Neural progenitor cell (in vitro differentiated cells): Measurements from ENCODE around the gene LCE2D. TPM values are rescaled to one million over a fixed set of nuclear protein-coding genes. Genes with fewer than 3 reads are reported as not detected.

Source experiments
- DNase-seq: peaks from one replicate; pipeline ENCODE4 v3.0.0-alpha.2; 2016; ENCODE audit warnings: low spot score
- H2AFZ ChIP-seq: fragments of 200-600 bp; sonication (generic); replicated peaks from 2 replicates; pipeline ENCODE4 v1.6.1; 2016; ENCODE audit warnings: antibody characterized with exemption
- H3F3A ChIP-seq: fragments of 200-600 bp; sonication (generic); 2 replicates; pipeline ENCODE4 v1.6.1; 2016; ENCODE audit warnings: antibody characterized with exemption, low read depth
- H3K27ac ChIP-seq: fragments of 200-600 bp; sonication (generic); 2 replicates; pipeline ENCODE4 v1.5.1; 2016; ENCODE audit warnings: mild to moderate bottlenecking
- H3K27me3 ChIP-seq: fragments of 200-600 bp; sonication (generic); 2 replicates; pipeline ENCODE4 v1.6.1; 2016; ENCODE audit warnings: mild to moderate bottlenecking, moderate library complexity
- H3K36me3 ChIP-seq: fragments of 200-600 bp; sonication (generic); 2 replicates; pipeline ENCODE4 v1.5.1; 2016
- H3K4me1 ChIP-seq: fragments of 200-600 bp; sonication (generic); 2 replicates; pipeline ENCODE4 v1.6.1; 2016; ENCODE audit warnings: mixed run types
- H3K4me2 ChIP-seq: fragments of 200-600 bp; sonication (generic); 2 replicates; pipeline ENCODE4 v1.6.1; 2016
- H3K4me3 ChIP-seq: fragments of 200-600 bp; sonication (generic); 2 replicates; pipeline ENCODE4 v1.5.1; 2016
- H3K79me2 ChIP-seq: fragments of 200-600 bp; sonication (generic); 2 replicates; pipeline ENCODE4 v1.6.1; 2016; ENCODE audit warnings: low read depth
- H3K9ac ChIP-seq: fragments of 200-600 bp; sonication (generic); 2 replicates; pipeline ENCODE4 v1.6.1; 2016
- H3K9me3 ChIP-seq: fragments of 200-600 bp; sonication (generic); 2 replicates; pipeline ENCODE4 v1.5.1; 2016; ENCODE audit warnings: low read depth
- H4K20me1 ChIP-seq: fragments of 200-600 bp; sonication (generic); 2 replicates; pipeline ENCODE4 v1.6.1; 2016; ENCODE audit warnings: low read depth
- H3K27ac Mint-ChIP-seq: 3 replicates; pipeline ENCODE4 v1.8.0; 2021; ENCODE audit warnings: mixed read lengths
- H3K27me3 Mint-ChIP-seq: 2 replicates; pipeline ENCODE4 v1.8.0; 2022; ENCODE audit warnings: low read depth, mild to moderate bottlenecking, inconsistent platforms, moderate library complexity, mixed read lengths; ENCODE audit not compliant: insufficient read depth
- H3K36me3 Mint-ChIP-seq: 3 replicates; pipeline ENCODE4 v1.8.0; 2021; ENCODE audit warnings: mixed read lengths
- H3K4me1 Mint-ChIP-seq: 3 replicates; pipeline ENCODE4 v1.8.0; 2021; ENCODE audit warnings: mixed read lengths
- H3K4me3 Mint-ChIP-seq: 3 replicates; pipeline ENCODE4 v1.8.0; 2021; ENCODE audit warnings: mild to moderate bottlenecking, moderate library complexity, mixed read lengths
- H3K9me3 Mint-ChIP-seq: 3 replicates; pipeline ENCODE4 v1.8.0; 2020; ENCODE audit warnings: mixed read lengths
- CTCF ChIP-seq: fragments of 200-600 bp; sonication (generic); IDR thresholded peaks from 2 replicates; pipeline ENCODE4 v1.5.1; 2017; ENCODE audit warnings: antibody characterized with exemption, mild to moderate bottlenecking
- EZH2 ChIP-seq: fragments of 200-600 bp; sonication (generic); IDR thresholded peaks from 2 replicates; pipeline ENCODE4 v1.6.1; 2017; ENCODE audit warnings: antibody characterized with exemption, mild to moderate bottlenecking, moderate library complexity
- EZH2phosphoT487 ChIP-seq: fragments of 200-600 bp; sonication (generic); IDR thresholded peaks from 2 replicates; pipeline ENCODE4 v1.6.1; 2017; ENCODE audit warnings: antibody characterized with exemption
- total RNA-seq: library from RNA; depleted of rRNA; stranded (reverse); fragments of >200 nt; gene quantifications from 2 replicates; pipeline ENCODE4 v1.2.3, GENCODE V29; 2015; ENCODE audit warnings: low replicate concordance

The LCE2D gene
- total RNA-seq, 1 donor from 2014 or later = not detected

- peak; percentile 1 for DNase-seq
- Histone ChIP-seq H3K27ac (no peak overlapping the region), H3K9ac (no peak overlapping the region), H3K4me1 (no peaks in the 10 kb centered on the region), H3K79me2 (no peaks in the 10 kb centered on the region), H3K36me3 (no peaks in the 10 kb centered on the region), H3K27me3 (no peaks in the 10 kb centered on the region), H2AFZ (no peak overlapping the region), H3F3A (no peaks in the 10 kb centered on the region), H4K20me1 (no peaks in the 10 kb centered on the region), H3K9me3 (peaks cover 26% of the 10 kb centered on the region), H3K4me3 (no peak overlapping the region), H3K4me2 (no peak overlapping the region)
- no peaks in the 10 kb centered on the region for H3K4me1 Mint-ChIP-seq
- peaks cover 12% of the 10 kb centered on the region for H3K9me3 Mint-ChIP-seq
- no peaks in the 10 kb centered on the region for H3K36me3 Mint-ChIP-seq
- no peak overlapping the region for H3K27ac Mint-ChIP-seq
- H3K27me3 Mint-ChIP-seq = peaks cover 4% of the 10 kb centered on the region
- H3K4me3 Mint-ChIP-seq = no peak overlapping the region
- no peak for TF ChIP-seq EZH2phosphoT487
- no peak for TF ChIP-seq EZH2
- peak; percentile 44 for TF ChIP-seq CTCF
Observed at GRCh38 chr1:152654110-152654509, 9.1 kb upstream of the LCE2D start.

GRCh38 chr1:152656459-152656858 lies 6.7 kb upstream of the LCE2D start:
- TF ChIP-seq EZH2phosphoT487 (no peak), EZH2 (no peak), CTCF (no peak)
- H3F3A ChIP-seq = no peaks in the 10 kb centered on the region
- H3K9me3 Mint-ChIP-seq = peaks cover 10% of the 10 kb centered on the region

GRCh38 chr1:152657677-152658076 lies 5.5 kb upstream of the LCE2D start:
- no peak for DNase-seq
- peaks cover 23% of the 10 kb centered on the region for H3K9me3 ChIP-seq
- Mint-ChIP-seq H3K9me3 (peaks cover 13% of the 10 kb centered on the region), H3K27ac (no peak overlapping the region), H3K4me3 (no peak overlapping the region), H3K27me3 (peaks cover 8% of the 10 kb centered on the region), H3K4me1 (no peaks in the 10 kb centered on the region), H3K36me3 (no peaks in the 10 kb centered on the region)
- no peaks in the 10 kb centered on the region for H4K20me1 ChIP-seq
- TF ChIP-seq EZH2 = no peak
- no peak for TF ChIP-seq CTCF
- no peak for TF ChIP-seq EZH2phosphoT487
- H3K27ac ChIP-seq = no peak overlapping the region
- no peak overlapping the region for H3K4me3 ChIP-seq
- no peaks in the 10 kb centered on the region for H3F3A ChIP-seq
- no peaks in the 10 kb centered on the region for H3K36me3 ChIP-seq
- no peak overlapping the region for H2AFZ ChIP-seq
- no peaks in the 10 kb centered on the region for H3K27me3 ChIP-seq
- no peak overlapping the region for H3K9ac ChIP-seq
- H3K4me1 ChIP-seq = no peaks in the 10 kb centered on the region
- H3K79me2 ChIP-seq = no peaks in the 10 kb centered on the region
- H3K4me2 ChIP-seq = no peak overlapping the region

More at GRCh38 chr1:152656459-152656858, 6.7 kb upstream of the LCE2D start:
- Mint-ChIP-seq H3K27ac (no peak overlapping the region), H3K4me3 (no peak overlapping the region), H3K27me3 (peaks cover 8% of the 10 kb centered on the region), H3K36me3 (no peaks in the 10 kb centered on the region), H3K4me1 (no peaks in the 10 kb centered on the region)
- no peak for DNase-seq
- peaks cover 16% of the 10 kb centered on the region for H3K9me3 ChIP-seq
- H3K4me1 ChIP-seq = no peaks in the 10 kb centered on the region
- H2AFZ ChIP-seq = no peak overlapping the region
- H4K20me1 ChIP-seq = no peaks in the 10 kb centered on the region
- no peaks in the 10 kb centered on the region for H3K79me2 ChIP-seq
- H3K36me3 ChIP-seq = no peaks in the 10 kb centered on the region
- no peak overlapping the region for H3K4me2 ChIP-seq
- H3K27ac ChIP-seq = no peak overlapping the region
- H3K9ac ChIP-seq = no peak overlapping the region
- H3K4me3 ChIP-seq = no peak overlapping the region
- H3K27me3 ChIP-seq = no peaks in the 10 kb centered on the region
